HCT116 (cell line): ENCODE measurements around the gene AUTS2.

Source experiments
- CEBPB ChIP-seq: IDR thresholded peaks from 2 replicates; pipeline ENCODE4 v1.6.1; 2012; ENCODE audit warnings: low read depth
- POLR2A ChIP-seq: IDR thresholded peaks from 2 replicates; pipeline ENCODE4 v1.7.0; 2011; ENCODE audit warnings: borderline replicate concordance; ENCODE audit not compliant: insufficient read depth, insufficient read length; ENCODE audit errors: extremely low read depth
- YY1 ChIP-seq: IDR thresholded peaks from 2 replicates; pipeline ENCODE4 v1.6.1; 2011; ENCODE audit warnings: low read length, low read depth, moderate library complexity, mild to moderate bottlenecking; ENCODE audit not compliant: insufficient replicate concordance; ENCODE audit errors: extremely low read depth
- TF ChIP-seq, protein P1 (sequence below), 3 experiments: fragments of 200-600 bp in 1 of 3; sonication (generic) in 1 of 3; IDR thresholded peaks in 2 of 3; conservative IDR thresholded peaks in 1 of 3; 2 replicates each; pipeline ENCODE4 v1.5.1; 2012 to 2017; ENCODE audit warnings: low read depth in 2 of 3, low read length in 2 of 3, antibody characterized with exemption in 1 of 3, borderline replicate concordance in 1 of 3, control low read depth in 1 of 3, mild to moderate bottlenecking in 1 of 3, mixed read lengths in 1 of 3, mixed run types in 1 of 3, moderate library complexity in 1 of 3; ENCODE audit not compliant: insufficient read depth in 1 of 3

DNA sequence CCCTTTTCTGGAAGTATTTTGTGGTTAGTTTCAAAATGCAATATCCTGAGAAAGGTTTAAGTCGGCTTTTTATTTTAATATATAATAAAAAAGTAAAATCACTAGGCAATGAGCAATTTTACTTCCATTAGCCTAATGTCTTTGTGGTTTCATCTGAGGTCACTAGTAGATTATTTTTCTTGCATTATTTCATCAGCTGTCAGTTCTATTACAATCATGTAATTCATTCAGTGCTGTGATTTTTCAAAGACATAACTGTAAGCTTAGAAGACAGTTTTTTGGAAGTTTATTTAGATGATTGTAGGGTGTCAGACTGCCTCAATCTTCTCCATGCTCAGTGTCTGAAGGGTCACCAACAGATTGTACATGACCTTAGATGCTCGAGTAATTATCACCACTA is 965.7 kb downstream of the AUTS2 start:
- TF ChIP-seq, protein P1, sequence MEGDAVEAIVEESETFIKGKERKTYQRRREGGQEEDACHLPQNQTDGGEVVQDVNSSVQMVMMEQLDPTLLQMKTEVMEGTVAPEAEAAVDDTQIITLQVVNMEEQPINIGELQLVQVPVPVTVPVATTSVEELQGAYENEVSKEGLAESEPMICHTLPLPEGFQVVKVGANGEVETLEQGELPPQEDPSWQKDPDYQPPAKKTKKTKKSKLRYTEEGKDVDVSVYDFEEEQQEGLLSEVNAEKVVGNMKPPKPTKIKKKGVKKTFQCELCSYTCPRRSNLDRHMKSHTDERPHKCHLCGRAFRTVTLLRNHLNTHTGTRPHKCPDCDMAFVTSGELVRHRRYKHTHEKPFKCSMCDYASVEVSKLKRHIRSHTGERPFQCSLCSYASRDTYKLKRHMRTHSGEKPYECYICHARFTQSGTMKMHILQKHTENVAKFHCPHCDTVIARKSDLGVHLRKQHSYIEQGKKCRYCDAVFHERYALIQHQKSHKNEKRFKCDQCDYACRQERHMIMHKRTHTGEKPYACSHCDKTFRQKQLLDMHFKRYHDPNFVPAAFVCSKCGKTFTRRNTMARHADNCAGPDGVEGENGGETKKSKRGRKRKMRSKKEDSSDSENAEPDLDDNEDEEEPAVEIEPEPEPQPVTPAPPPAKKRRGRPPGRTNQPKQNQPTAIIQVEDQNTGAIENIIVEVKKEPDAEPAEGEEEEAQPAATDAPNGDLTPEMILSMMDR (IDR thresholded peaks at IDR 0.05 in 2 of 3, conservative IDR thresholded peaks at IDR 0.05 in 1 of 3; ENCODE audit: borderline replicate concordance in 1 of 3, insufficient read depth in 1 of 3, low read depth in 2 of 3, low read length in 2 of 3) = no peak
- no peak for TF ChIP-seq CEBPB
- no peak for TF ChIP-seq YY1
- no peak for TF ChIP-seq POLR2A
